AG09319 (cell line): ENCODE results near the gene MIB1.

Source experiments
- DNase-seq: peaks from one replicate; pipeline ENCODE4 v3.0.0-alpha.2; 2010; ENCODE audit warnings: low read depth; ENCODE audit errors: extremely low read depth
- TF ChIP-seq, protein P1 (sequence below): IDR thresholded peaks from 2 replicates; pipeline ENCODE4 v1.5.1; 2011; ENCODE audit warnings: low read depth, mild to moderate bottlenecking, inconsistent platforms, low read length, moderate library complexity

Gene MIB1

DNA sequence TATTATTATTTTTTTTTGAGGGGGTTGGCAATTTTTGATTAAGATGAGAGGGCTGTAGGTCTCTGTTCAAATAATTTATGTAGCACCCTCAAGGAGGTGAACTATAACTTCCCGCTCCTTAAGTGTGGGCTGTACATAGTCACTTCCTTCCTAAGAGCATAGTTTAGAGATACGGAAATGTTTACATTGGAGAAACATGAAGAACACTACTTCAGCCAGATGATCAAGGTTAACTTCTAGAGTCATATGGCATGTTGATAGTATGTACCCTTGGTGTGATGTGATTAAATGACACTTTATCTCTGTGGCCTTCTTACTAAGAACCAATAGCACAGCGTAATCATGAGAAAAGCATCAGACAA, 93.7 kb downstream of the MIB1 start:
- no peak for DNase-seq
- TF ChIP-seq, protein P1, sequence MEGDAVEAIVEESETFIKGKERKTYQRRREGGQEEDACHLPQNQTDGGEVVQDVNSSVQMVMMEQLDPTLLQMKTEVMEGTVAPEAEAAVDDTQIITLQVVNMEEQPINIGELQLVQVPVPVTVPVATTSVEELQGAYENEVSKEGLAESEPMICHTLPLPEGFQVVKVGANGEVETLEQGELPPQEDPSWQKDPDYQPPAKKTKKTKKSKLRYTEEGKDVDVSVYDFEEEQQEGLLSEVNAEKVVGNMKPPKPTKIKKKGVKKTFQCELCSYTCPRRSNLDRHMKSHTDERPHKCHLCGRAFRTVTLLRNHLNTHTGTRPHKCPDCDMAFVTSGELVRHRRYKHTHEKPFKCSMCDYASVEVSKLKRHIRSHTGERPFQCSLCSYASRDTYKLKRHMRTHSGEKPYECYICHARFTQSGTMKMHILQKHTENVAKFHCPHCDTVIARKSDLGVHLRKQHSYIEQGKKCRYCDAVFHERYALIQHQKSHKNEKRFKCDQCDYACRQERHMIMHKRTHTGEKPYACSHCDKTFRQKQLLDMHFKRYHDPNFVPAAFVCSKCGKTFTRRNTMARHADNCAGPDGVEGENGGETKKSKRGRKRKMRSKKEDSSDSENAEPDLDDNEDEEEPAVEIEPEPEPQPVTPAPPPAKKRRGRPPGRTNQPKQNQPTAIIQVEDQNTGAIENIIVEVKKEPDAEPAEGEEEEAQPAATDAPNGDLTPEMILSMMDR: no peak

DNA sequence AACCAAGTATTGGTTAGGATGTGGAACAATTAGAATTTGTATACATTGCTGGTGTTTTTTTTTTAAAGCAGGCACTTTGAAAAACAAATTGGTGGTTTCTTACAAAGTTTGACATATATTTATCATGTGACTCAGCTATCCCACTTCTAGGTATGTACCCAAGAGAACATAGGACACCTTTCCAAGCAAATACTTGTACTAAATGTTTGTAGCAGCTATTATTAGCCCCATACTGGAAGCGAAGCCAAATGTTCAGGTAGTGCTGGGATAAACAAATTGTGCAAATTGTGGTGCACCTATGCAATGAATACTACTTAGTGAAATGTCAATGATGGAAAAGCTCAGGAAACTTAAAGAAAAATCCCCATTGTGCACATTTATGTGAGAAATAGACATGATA, 101.0 kb downstream of the MIB1 start:
- TF ChIP-seq, protein P1: no peak
- DNase-seq: no peak

DNA sequence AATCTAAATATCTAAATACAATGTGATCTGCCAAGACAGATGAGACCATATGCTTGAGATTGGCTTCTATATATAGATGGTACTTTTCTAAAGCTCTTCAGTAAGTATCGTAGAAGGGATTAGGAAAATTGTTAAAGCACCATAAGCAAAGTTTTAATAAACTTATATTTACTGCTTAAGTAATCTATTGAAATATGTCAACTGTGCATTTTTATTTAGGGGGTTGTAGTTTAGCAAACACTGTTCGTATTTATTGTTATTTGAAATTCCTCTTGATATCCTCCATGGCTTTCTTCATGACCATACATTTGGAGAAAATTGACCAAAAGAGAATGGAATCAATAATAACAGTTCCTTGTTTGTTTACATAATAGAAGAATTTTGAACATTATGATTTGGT, 102.7 kb downstream of the MIB1 start:
- no peak for DNase-seq
- TF ChIP-seq, protein P1: no peak

DNA sequence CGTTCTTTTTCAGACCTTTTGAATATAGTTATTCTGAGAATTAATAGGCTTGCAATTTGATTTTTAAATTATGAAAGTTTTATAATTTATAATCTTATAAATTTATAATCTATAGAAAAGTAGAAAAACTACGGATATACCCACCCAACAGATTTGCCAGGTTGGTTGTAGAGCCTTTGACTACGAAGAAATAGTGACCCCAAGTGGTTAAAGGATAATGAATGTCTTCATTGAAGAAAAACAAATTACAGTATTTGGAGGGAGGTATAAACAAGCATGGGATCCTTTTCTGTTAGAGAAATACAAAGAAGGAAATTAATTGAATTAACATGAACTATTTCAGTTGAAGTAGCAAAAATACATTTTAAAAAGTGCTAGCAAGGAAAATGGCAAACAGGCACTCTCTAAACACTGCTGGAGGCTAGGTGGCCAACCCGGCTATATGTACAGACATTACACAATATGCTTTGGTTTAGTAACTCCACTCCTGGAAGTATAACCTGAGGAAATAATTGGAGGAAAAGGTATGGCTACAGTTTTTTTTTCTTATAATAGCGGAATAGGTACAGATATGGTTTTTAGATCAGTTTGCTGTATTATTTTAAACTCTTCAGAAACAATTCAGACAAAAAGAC, 110.9 kb downstream of the MIB1 start:
- TF ChIP-seq, protein P1: peak; percentile 30
- DNase-seq: no peak

DNA sequence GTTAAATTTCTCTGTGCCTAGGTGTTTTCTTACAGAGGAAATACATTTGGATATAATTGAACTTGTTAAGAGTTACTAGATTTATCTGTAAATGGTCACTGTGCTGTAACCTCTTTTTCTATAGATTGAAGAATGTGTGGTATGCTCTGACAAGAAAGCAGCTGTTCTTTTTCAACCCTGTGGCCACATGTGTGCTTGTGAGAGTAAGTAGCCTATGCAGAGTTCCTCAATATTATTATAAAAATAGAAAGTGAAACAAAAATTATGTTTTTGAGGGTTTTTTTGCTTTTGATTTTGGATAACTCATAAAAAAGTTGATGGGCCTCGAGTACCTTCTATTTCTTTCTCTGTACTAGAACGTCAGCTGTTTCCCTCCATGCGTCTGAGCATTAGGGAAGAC, 112.4 kb downstream of the MIB1 start:
- DNase-seq: no peak
- TF ChIP-seq, protein P1: no peak

DNA sequence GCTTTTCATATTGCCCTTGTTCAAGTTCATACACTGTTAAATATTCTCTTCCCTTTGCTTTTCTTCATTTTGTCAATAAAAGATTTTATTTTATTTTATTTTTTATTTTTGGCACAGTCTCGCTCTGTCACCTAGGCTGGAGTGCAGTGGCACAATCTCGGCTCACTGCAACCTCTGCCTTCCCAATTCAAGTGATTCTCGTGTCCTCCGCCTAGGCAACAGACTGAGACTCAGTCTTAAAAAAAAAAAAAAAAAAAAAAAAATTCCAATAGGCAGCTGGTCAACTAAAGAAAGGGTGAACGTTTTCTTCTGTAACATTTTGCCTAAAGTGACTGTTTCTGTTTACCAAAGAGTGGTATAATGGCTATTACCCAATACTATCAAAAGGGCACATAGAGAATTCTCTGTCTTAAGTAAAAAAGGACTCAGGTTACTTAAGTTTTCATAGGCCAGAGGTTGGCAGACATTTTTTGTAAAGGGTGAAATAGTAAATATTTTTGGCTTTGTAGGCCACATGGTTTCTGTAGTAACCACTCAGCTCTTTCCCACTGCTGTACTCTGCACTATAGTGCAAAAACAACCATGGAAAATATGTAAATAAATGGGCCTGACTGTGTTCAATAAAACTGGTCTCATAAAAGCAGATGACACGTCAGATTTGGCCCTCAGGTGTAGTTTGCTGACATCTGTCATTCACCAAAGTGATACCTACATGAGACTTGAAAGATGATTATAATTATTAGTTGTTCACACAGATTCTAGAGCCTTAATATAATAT, 113.4 kb downstream of the MIB1 start:
- TF ChIP-seq, protein P1: no peak
- DNase-seq: peak; percentile 4

DNA sequence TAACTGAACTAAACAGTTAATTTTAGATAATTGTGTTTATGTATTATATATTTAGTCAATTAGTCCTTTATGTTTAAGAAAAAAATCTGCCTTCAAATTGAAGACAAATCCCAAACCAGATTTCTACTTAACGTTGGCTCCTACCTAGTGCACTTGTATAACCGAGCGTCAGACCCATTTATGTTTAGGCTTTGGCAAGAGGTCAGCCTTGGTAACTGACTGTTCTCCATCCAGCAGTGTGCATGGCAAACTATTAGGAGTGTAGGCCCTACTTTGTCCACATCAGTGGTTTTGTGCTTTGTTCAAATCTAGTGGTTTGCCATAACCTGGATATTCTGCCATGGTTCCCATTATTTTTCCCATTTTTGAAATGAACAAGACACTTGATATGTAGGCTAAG, 114.8 kb downstream of the MIB1 start:
- DNase-seq: no peak
- TF ChIP-seq, protein P1: no peak
